ENCODE measurements around the gene GRPEL1.

The GRPEL1 gene

DNA sequence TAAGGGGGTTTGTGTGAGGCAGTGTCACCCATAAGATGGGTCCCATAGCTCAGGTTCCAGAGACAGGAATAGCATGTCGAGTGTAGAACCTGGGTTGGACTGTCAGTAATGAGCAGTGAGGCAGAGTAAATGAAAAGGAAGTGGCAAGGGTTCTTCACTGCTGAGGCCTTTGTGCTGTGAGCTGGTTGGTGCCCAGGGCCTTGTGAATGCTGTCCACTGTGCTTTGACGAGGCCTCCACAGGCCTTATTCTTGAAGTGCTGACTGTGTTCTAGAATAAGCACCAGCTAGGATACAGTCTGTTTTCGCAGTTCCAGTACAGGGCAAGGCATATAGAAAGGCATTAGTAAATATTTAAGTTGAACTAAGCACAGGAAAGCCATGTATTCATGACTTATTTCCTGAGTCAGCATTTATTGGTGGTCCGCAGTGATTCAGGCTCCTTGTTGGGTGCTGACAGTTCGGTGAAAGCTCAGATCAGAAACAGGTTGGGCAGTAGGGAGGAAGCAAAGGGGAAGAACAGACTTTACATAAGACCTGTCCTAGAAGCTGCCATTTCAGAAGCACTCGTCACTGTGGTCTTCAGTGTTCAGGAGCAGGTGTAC, 50.3 kb downstream of the GRPEL1 start:
- in situ Hi-C loops (cut with MboI; ENCODE audit: low sequenced_read_pairs, unreplicated experiment): no loop called here
- no peak for DNase-seq (ENCODE audit: low spot score)
- no peak for TF ChIP-seq CTCF (IDR thresholded peaks at IDR 0.05; ENCODE audit: borderline replicate concordance, control extremely low read depth, extremely low read depth, insufficient read depth, missing control alignments)

- no peak for TF ChIP-seq CTCF (IDR thresholded peaks at IDR 0.05; ENCODE audit: borderline replicate concordance, control extremely low read depth, extremely low read depth, insufficient read depth, missing control alignments)
- no peak for DNase-seq (ENCODE audit: low spot score)
- in situ Hi-C loops (cut with MboI; ENCODE audit: low sequenced_read_pairs, unreplicated experiment): no loop called here
These were observed 51.4 kb downstream of the GRPEL1 start for GRCh38 chr4:7016512-7016911.

GRCh38 chr4:7016086-7016485, 51.8 kb downstream of the GRPEL1 start:
- no peak for TF ChIP-seq CTCF (IDR thresholded peaks at IDR 0.05; ENCODE audit: borderline replicate concordance, control extremely low read depth, extremely low read depth, insufficient read depth, missing control alignments)
- in situ Hi-C loops (cut with MboI; ENCODE audit: low sequenced_read_pairs, unreplicated experiment): no loop called here
- DNase-seq (ENCODE audit: low spot score): no peak

DNA sequence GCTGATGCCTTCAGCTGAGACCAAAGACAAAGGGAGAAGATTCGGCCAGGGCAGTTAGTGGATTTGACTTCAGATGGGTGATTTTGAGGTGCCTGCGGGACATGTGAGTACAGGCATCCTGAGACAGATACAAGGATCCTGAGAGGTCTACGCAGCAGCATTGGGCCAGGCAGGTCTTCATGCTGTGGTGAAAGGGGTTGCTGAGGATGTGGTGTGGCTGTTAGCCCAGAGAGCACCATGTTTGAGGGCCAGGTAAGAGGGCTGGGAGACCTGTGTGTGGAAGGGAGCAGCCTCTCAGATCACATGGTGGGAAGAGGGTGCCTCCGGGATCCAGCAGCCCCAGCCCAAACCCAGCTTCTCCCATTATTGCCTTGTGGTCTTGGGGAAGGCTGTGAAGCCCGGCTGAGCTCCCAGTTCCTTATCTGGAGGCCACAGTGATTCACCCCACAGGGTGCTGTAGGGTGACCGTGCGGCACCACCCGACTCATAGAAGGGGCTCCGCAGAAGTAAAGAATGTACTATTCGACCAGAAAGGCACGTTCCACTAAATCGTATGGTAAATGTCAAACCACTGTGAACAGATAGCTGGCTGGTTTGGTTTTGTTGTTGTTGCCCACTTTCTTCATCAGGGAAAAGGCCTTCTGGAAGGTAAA, 52.4 kb downstream of the GRPEL1 start:
- in situ Hi-C loops (cut with MboI; ENCODE audit: low sequenced_read_pairs, unreplicated experiment): no loop called here
- no peak for DNase-seq (ENCODE audit: low spot score)
- TF ChIP-seq CTCF (IDR thresholded peaks at IDR 0.05; ENCODE audit: borderline replicate concordance, control extremely low read depth, extremely low read depth, insufficient read depth, missing control alignments): no peak

DNA sequence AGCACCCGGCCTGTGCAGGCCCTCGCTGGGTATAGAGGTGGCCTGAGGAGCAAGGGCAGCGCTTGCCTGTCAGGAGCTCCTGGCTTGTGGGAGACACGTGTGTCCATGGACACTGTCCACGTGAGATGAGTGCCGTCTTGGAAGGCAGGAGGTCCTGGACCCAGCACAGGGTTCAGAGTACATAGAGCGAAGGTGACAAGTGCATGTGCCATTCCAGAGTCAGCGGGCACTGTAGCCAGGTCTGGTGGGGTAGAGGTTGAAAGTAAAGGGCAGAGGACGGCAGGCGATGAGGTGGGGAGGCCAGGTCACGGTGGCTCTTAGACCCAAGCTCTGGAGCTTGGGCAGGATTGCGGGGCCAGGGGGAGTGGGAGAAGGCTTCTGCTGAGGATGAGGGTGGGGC, 53.0 kb downstream of the GRPEL1 start:
- no peak for TF ChIP-seq CTCF (IDR thresholded peaks at IDR 0.05; ENCODE audit: borderline replicate concordance, control extremely low read depth, extremely low read depth, insufficient read depth, missing control alignments)
- in situ Hi-C loops (cut with MboI; ENCODE audit: low sequenced_read_pairs, unreplicated experiment): no loop called here
- DNase-seq (ENCODE audit: low spot score): no peak

- no peak for DNase-seq (ENCODE audit: low spot score)
- TF ChIP-seq CTCF (IDR thresholded peaks at IDR 0.05; ENCODE audit: borderline replicate concordance, control extremely low read depth, extremely low read depth, insufficient read depth, missing control alignments): no peak
- in situ Hi-C loops (cut with MboI; ENCODE audit: low sequenced_read_pairs, unreplicated experiment): no loop called here
These were observed 54.7 kb downstream of the GRPEL1 start for GRCh38 chr4:7013175-7013574.

Measured in GM13976 (cell line).